Liver (tissue), 9 donors: Measurements from ENCODE around the gene MUC6. TPM values are rescaled to one million over a fixed set of nuclear protein-coding genes. Genes with fewer than 3 reads are reported as not detected.

Source experiments
- DNase-seq: peaks from one replicate; pipeline ENCODE4 v3.0.0-alpha.2; 2017; ENCODE audit warnings: low spot score
- H3K27ac ChIP-seq, 2 donors: one replicate each; pipeline ENCODE4 v1.7.0; 2013; ENCODE audit warnings: inconsistent platforms in 2 of 2, low read length in 2 of 2, control low read depth in 1 of 2, low read depth in 1 of 2, mild to moderate bottlenecking in 1 of 2
- H3K27me3 ChIP-seq, 4 donors: one replicate each; pipeline versions ENCODE4 v1.6.1 to v1.7.0; 2013; ENCODE audit warnings: low read length in 3 of 4, inconsistent platforms in 1 of 4, mild to moderate bottlenecking in 1 of 4, moderate library complexity in 1 of 4; ENCODE audit not compliant: control insufficient read depth in 4 of 4, insufficient read depth in 4 of 4
- H3K36me3 ChIP-seq, 4 donors: one replicate each; pipeline versions ENCODE4 v1.6.1 to v1.7.0; 2013; ENCODE audit warnings: low read length in 3 of 4, mild to moderate bottlenecking in 3 of 4, low read depth in 1 of 4, moderate library complexity in 1 of 4; ENCODE audit not compliant: control insufficient read depth in 4 of 4, insufficient read depth in 3 of 4
- H3K4me1 ChIP-seq, 4 donors: one replicate each; pipeline versions ENCODE4 v1.6.1 to v1.7.0; 2013; ENCODE audit warnings: low read length in 3 of 4, mild to moderate bottlenecking in 3 of 4, moderate library complexity in 1 of 4; ENCODE audit not compliant: control insufficient read depth in 4 of 4, insufficient read depth in 4 of 4
- H3K4me3 ChIP-seq, 3 donors: one replicate each; pipeline versions ENCODE4 v1.6.1 to v1.7.0; 2013; ENCODE audit warnings: low read length in 3 of 3, control low read depth in 1 of 3, low read depth in 1 of 3, mild to moderate bottlenecking in 1 of 3
- H3K9ac ChIP-seq, 2 donors: one replicate each; pipeline ENCODE4 v1.7.0; 2013; ENCODE audit warnings: low read length in 2 of 2, mild to moderate bottlenecking in 2 of 2, moderate library complexity in 2 of 2, control low read depth in 1 of 2, low read depth in 1 of 2
- H3K9me3 ChIP-seq, 4 donors: one replicate each; pipeline versions ENCODE4 v1.6.1 to v1.7.0; 2013; ENCODE audit warnings: low read length in 3 of 4; ENCODE audit not compliant: control insufficient read depth in 4 of 4
- EGR1 ChIP-seq, 2 donors: IDR thresholded peaks; 2 replicates each; pipeline ENCODE4 v1.6.1; 2016 to 2018; ENCODE audit warnings: antibody characterized with exemption in 2 of 2, low read depth in 2 of 2
- FOXA1 ChIP-seq: IDR thresholded peaks from 2 replicates; pipeline ENCODE4 v1.6.1; 2016; ENCODE audit warnings: antibody characterized with exemption
- FOXA2 ChIP-seq: IDR thresholded peaks from 2 replicates; pipeline ENCODE4 v1.6.1; 2016; ENCODE audit warnings: antibody characterized with exemption
- HNF4A ChIP-seq, 2 donors: conservative IDR thresholded peaks; 2 replicates each; pipeline ENCODE4 v1.6.1; 2016; ENCODE audit warnings: antibody characterized with exemption in 2 of 2, mild to moderate bottlenecking in 2 of 2
- HNF4G ChIP-seq: IDR thresholded peaks from 2 replicates; pipeline ENCODE4 v1.6.1; 2016; ENCODE audit warnings: antibody characterized with exemption
- JUND ChIP-seq, 2 donors: IDR thresholded peaks; 2 replicates each; pipeline ENCODE4 v1.6.1; 2016; ENCODE audit warnings: antibody characterized with exemption in 2 of 2
- NR2F2 ChIP-seq: IDR thresholded peaks from 2 replicates; pipeline ENCODE4 v1.6.1; 2016; ENCODE audit warnings: antibody characterized with exemption
- RAD21 ChIP-seq, 2 donors: IDR thresholded peaks; 2 replicates each; pipeline ENCODE4 v1.6.1; 2016; ENCODE audit warnings: antibody characterized with exemption in 2 of 2, mild to moderate bottlenecking in 2 of 2
- RXRA ChIP-seq, 2 donors: IDR thresholded peaks; 2 replicates each; pipeline ENCODE4 v1.6.1; 2017 to 2018; ENCODE audit warnings: antibody characterized with exemption in 2 of 2, mild to moderate bottlenecking in 1 of 2
- SP1 ChIP-seq: IDR thresholded peaks from 2 replicates; pipeline ENCODE4 v1.6.1; 2018; ENCODE audit warnings: antibody characterized with exemption, mild to moderate bottlenecking
- TAF1 ChIP-seq: conservative IDR thresholded peaks from 2 replicates; pipeline ENCODE4 v1.6.1; 2016; ENCODE audit warnings: antibody characterized with exemption, mild to moderate bottlenecking
- YY1 ChIP-seq: IDR thresholded peaks from 2 replicates; pipeline ENCODE4 v1.6.1; 2016; ENCODE audit warnings: antibody characterized with exemption, mild to moderate bottlenecking
- WGBS: extraction: QIAGEN DNeasy Blood & Tissue Kit; methylation state at CpG from one replicate; pipeline ENCODE4 v1.1.7; 2013; 5-methylcytosine and 5-hydroxymethylcytosine counted together
- polyA plus RNA-seq, 2 donors: library from polyadenylated mRNA; stranded (reverse) in 1 of 2; unstranded in 1 of 2; fragments of 200-250 nt in 1 of 2; fragments of >200 nt in 1 of 2; fragmentation: Nextera tagmentation in 1 of 2; extraction: Ambion mirVana in 1 of 2; gene quantifications; one replicate each; pipeline versions ENCODE4 v1.2.1 to v1.2.3, GENCODE V29; 2013 to 2015
- total RNA-seq, 2 donors: library from RNA; depleted of rRNA; stranded (reverse); fragments of >200 nt; gene quantifications; one replicate each; pipeline ENCODE4 v1.2.3, GENCODE V29; 2014
- TF ChIP-seq, protein P1 (sequence below): IDR thresholded peaks from 2 replicates; pipeline ENCODE4 v1.6.1; 2016; ENCODE audit warnings: antibody characterized with exemption
- TF ChIP-seq, protein P2 (sequence below): IDR thresholded peaks from 2 replicates; pipeline ENCODE4 v1.6.1; 2016; ENCODE audit warnings: antibody characterized with exemption
- TF ChIP-seq, protein P3 (sequence below): IDR thresholded peaks from 2 replicates; pipeline ENCODE4 v1.6.1; 2016; ENCODE audit warnings: antibody characterized with exemption
- TF ChIP-seq, protein P4 (sequence below): IDR thresholded peaks from 2 replicates; pipeline ENCODE4 v1.6.1; 2016; ENCODE audit warnings: antibody characterized with exemption, mild to moderate bottlenecking
- TF ChIP-seq, protein P5 (sequence below): fragments of 150-350 bp; IDR thresholded peaks from 2 replicates; pipeline ENCODE4 v1.5.1; 2017; ENCODE audit warnings: improper control_type of control experiment, low read depth, low read length; ENCODE audit not compliant: missing input control
- donor health status: healthy.
- donor health status: healthy.
- donor health status: healthy.
- donor health status: healthy.
- donor health status: healthy.

The MUC6 gene
- total and polyA plus RNA-seq, 4 donors: 0.05 to 0.54 (median 0.18) TPM

DNA sequence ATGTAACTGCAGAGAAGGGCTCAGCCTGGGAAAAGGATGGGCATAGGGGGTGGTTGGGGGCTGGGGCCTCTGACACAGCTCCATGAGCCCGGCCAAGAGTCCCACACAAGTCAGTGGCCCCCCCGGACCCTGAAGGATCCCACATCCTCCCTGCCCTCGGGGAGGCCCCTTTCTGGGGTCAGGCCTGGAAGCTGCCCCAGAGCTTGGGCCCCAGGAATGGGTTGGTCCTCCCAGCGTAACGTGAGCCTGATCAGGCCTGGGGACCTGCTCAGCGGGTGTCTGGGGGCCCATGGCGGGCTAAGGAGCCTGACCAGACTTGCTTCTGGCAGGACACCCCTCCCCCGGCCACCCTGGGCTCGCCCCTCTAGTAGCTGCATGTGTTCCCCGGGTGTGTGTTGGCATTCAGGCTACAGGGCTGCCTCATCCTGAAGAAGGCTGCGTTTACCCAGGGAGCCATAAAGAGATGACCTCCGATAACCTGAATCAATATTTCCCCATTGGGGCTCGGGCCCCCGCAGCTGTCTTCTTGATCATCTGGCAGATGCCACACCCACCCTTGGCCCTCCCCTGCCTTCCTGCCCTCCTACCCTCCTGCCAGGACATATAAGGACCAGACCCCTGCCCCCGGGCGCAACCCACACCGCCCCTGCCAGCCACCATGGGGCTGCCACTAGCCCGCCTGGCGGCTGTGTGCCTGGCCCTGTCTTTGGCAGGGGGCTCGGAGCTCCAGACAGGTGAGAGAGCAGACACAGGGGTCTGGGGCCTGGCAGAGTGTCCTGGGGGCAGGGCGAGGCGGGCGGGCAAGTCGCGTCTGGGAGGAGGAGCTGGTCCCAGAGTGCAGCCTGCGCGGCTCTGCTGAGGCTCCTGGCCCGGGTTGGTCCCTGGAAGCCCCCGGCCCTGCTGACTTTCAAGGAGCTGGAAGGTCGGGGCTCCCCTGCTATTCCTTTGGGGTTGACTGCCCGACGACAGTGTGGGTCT, 38.0 kb upstream of the MUC6 start, which contains the start of gene MUC2:
Gene MUC2, plus strand, starts transcription at position 631 of the 978 bp plus-strand sequence.
- DNase-seq: no peak
- H3K4me3 ChIP-seq: no peak within 1 kb of the TSS
- 76% methylated on average over 32 of the region's 32 CpGs for WGBS
- no peak within 1 kb of the TSS for H3K27ac ChIP-seq
- H3K27me3 ChIP-seq: no peaks in the 10 kb centered on the region
- H3K36me3 ChIP-seq: no peaks in the 10 kb centered on the region
- no peak within 1 kb of the TSS for H3K9ac ChIP-seq
- no peaks in the 10 kb centered on the region for H3K9me3 ChIP-seq
- TF ChIP-seq NR2F2: no peak
- TF ChIP-seq, protein P1, sequence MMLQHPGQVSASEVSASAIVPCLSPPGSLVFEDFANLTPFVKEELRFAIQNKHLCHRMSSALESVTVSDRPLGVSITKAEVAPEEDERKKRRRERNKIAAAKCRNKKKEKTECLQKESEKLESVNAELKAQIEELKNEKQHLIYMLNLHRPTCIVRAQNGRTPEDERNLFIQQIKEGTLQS: no peak
- no peak for TF ChIP-seq HNF4A (conservative IDR thresholded peaks at IDR 0.05)
- TF ChIP-seq RXRA (IDR thresholded peaks at IDR 0.05): no peak
- no peak for TF ChIP-seq EGR1 (IDR thresholded peaks at IDR 0.05; ENCODE audit: low read depth in 2 of 2)
- no peak for TF ChIP-seq FOXA1
- no peak for TF ChIP-seq YY1
- no peak for TF ChIP-seq SP1
- TF ChIP-seq RAD21 (IDR thresholded peaks at IDR 0.05): no peak
- TF ChIP-seq HNF4G: no peak
- no peak for TF ChIP-seq JUND (IDR thresholded peaks at IDR 0.05)
- TF ChIP-seq, protein P2, sequence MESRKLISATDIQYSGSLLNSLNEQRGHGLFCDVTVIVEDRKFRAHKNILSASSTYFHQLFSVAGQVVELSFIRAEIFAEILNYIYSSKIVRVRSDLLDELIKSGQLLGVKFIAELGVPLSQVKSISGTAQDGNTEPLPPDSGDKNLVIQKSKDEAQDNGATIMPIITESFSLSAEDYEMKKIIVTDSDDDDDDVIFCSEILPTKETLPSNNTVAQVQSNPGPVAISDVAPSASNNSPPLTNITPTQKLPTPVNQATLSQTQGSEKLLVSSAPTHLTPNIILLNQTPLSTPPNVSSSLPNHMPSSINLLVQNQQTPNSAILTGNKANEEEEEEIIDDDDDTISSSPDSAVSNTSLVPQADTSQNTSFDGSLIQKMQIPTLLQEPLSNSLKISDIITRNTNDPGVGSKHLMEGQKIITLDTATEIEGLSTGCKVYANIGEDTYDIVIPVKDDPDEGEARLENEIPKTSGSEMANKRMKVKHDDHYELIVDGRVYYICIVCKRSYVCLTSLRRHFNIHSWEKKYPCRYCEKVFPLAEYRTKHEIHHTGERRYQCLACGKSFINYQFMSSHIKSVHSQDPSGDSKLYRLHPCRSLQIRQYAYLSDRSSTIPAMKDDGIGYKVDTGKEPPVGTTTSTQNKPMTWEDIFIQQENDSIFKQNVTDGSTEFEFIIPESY: no peak
- TF ChIP-seq, protein P3, sequence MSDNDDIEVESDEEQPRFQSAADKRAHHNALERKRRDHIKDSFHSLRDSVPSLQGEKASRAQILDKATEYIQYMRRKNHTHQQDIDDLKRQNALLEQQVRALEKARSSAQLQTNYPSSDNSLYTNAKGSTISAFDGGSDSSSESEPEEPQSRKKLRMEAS: no peak
- no peak for TF ChIP-seq TAF1
- H3K4me1 ChIP-seq: peaks cover 0 to 6% (median 3%) of the 10 kb centered on the region in 4 donors

DNA sequence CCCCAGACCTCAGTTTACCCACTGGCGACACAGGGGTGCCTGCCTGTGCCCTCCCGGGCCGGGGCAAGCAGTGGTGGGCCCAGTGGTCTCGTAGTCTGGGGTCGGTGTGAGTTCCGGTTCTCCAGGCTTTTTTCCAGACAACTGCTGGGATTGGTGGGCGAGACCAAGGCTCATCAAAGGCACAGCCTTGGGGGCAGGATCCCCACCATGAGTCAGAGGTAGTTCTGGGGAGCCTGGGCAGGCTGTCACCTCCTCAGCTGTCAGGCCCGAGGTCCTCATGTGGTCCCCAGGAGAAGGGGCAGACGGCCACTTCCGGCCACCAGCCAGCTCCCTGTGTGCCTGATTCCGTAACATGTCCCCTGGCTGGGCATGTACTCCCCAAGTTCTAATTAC, 37.3 kb upstream of the MUC6 start:
- H3K4me1 ChIP-seq: peaks cover 0 to 6% (median 3%) of the 10 kb centered on the region in 4 donors
- no peaks in the 10 kb centered on the region for H3K27me3 ChIP-seq
- H3K36me3 ChIP-seq: no peaks in the 10 kb centered on the region
- H3K9ac ChIP-seq: no peak overlapping the region
- 82% methylated on average over 11 of the region's 11 CpGs for WGBS
- DNase-seq: no peak
- no peak for TF ChIP-seq YY1
- TF ChIP-seq FOXA1: no peak
- no peak for TF ChIP-seq HNF4A (conservative IDR thresholded peaks at IDR 0.05)
- TF ChIP-seq, protein P2: no peak
- TF ChIP-seq, protein P4, sequence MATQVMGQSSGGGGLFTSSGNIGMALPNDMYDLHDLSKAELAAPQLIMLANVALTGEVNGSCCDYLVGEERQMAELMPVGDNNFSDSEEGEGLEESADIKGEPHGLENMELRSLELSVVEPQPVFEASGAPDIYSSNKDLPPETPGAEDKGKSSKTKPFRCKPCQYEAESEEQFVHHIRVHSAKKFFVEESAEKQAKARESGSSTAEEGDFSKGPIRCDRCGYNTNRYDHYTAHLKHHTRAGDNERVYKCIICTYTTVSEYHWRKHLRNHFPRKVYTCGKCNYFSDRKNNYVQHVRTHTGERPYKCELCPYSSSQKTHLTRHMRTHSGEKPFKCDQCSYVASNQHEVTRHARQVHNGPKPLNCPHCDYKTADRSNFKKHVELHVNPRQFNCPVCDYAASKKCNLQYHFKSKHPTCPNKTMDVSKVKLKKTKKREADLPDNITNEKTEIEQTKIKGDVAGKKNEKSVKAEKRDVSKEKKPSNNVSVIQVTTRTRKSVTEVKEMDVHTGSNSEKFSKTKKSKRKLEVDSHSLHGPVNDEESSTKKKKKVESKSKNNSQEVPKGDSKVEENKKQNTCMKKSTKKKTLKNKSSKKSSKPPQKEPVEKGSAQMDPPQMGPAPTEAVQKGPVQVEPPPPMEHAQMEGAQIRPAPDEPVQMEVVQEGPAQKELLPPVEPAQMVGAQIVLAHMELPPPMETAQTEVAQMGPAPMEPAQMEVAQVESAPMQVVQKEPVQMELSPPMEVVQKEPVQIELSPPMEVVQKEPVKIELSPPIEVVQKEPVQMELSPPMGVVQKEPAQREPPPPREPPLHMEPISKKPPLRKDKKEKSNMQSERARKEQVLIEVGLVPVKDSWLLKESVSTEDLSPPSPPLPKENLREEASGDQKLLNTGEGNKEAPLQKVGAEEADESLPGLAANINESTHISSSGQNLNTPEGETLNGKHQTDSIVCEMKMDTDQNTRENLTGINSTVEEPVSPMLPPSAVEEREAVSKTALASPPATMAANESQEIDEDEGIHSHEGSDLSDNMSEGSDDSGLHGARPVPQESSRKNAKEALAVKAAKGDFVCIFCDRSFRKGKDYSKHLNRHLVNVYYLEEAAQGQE: no peak
- no peak for TF ChIP-seq SP1
- no peak for TF ChIP-seq TAF1
- no peak for TF ChIP-seq NR2F2
- no peak for TF ChIP-seq JUND (IDR thresholded peaks at IDR 0.05)
- TF ChIP-seq, protein P3: no peak
- no peak for TF ChIP-seq FOXA2
- TF ChIP-seq HNF4G: no peak
- TF ChIP-seq EGR1 (IDR thresholded peaks at IDR 0.05; ENCODE audit: low read depth in 2 of 2): no peak
- TF ChIP-seq, protein P5, sequence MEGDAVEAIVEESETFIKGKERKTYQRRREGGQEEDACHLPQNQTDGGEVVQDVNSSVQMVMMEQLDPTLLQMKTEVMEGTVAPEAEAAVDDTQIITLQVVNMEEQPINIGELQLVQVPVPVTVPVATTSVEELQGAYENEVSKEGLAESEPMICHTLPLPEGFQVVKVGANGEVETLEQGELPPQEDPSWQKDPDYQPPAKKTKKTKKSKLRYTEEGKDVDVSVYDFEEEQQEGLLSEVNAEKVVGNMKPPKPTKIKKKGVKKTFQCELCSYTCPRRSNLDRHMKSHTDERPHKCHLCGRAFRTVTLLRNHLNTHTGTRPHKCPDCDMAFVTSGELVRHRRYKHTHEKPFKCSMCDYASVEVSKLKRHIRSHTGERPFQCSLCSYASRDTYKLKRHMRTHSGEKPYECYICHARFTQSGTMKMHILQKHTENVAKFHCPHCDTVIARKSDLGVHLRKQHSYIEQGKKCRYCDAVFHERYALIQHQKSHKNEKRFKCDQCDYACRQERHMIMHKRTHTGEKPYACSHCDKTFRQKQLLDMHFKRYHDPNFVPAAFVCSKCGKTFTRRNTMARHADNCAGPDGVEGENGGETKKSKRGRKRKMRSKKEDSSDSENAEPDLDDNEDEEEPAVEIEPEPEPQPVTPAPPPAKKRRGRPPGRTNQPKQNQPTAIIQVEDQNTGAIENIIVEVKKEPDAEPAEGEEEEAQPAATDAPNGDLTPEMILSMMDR: no peak
- no peak for TF ChIP-seq RXRA (IDR thresholded peaks at IDR 0.05)
- no peak for TF ChIP-seq RAD21 (IDR thresholded peaks at IDR 0.05)
- no peak overlapping the region for H3K27ac ChIP-seq
- no peak overlapping the region for H3K4me3 ChIP-seq
- no peaks in the 10 kb centered on the region for H3K9me3 ChIP-seq
